Omental fat pad (tissue), 4 donors: ENCODE measurements around the gene OR2T35. TPM values are rescaled to one million over a fixed set of nuclear protein-coding genes. Genes with fewer than 3 reads are reported as not detected.

ENCODE experiments used
- ATAC-seq: fragments of 150-250 bp; one replicate; pipeline ENCODE4 v1.9.1; 2016; ENCODE audit warnings: mild to moderate bottlenecking, moderate library complexity; ENCODE audit not compliant: low FRiP score
- DNase-seq: peaks from one replicate; pipeline ENCODE4 v3.0.0-alpha.2; 2019; ENCODE audit warnings: low spot score
- CTCF ChIP-seq, 3 donors: fragments of 450-650 bp; IDR thresholded peaks; one replicate each; pipeline ENCODE4 v1.5.1; 2016 to 2017; ENCODE audit warnings: antibody characterized with exemption in 3 of 3, mild to moderate bottlenecking in 3 of 3, moderate library complexity in 2 of 3
- total RNA-seq, 4 donors: library from RNA; depleted of rRNA; stranded (reverse); fragments of >200 nt; gene quantifications; one replicate each; pipeline ENCODE4 v1.1.0, GENCODE V29; 2016

OR2T35 gene
- total RNA-seq, 4 donors from 2014 or later = not detected

- DNase-seq (no peak), ATAC-seq (no peak)
- no peak for TF ChIP-seq CTCF (IDR thresholded peaks at IDR 0.05)
These were observed 34.8 kb downstream of the OR2T35 start for GRCh38 chr1:248610301-248610700.

DNA sequence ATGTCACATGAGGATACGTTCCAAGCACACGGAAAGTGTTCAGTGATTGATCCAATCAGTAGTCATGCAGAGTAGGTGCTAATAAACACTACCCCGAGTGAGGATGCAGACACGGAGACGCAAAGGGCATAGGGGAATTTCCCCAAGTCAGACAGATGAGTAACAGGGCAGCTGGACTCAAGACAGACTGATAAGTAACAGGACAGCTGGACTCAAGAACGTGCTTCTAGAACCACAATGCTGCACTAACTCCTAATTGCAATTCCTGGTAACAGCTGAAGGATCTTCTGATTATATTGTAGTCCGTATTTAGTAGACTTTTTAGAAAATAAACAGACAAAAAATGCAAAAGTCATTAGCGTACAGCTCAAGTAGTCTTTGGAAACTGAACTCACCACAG is 45.7 kb downstream of the OR2T35 start:
- DNase-seq (no peak), ATAC-seq (no peak)
- no peak for TF ChIP-seq CTCF (IDR thresholded peaks at IDR 0.05)

- no peak for DNase-seq
- TF ChIP-seq CTCF (IDR thresholded peaks at IDR 0.05) = no peak
- ATAC-seq = no peak
These were observed 47.5 kb downstream of the OR2T35 start, which contains the start of gene OR2T10 for GRCh38 chr1:248597589-248597988. Gene OR2T10, minus strand, starts transcription at chr1:248597700. Its CDS starts 3,932 bp downstream, at chr1:248593768.

DNA sequence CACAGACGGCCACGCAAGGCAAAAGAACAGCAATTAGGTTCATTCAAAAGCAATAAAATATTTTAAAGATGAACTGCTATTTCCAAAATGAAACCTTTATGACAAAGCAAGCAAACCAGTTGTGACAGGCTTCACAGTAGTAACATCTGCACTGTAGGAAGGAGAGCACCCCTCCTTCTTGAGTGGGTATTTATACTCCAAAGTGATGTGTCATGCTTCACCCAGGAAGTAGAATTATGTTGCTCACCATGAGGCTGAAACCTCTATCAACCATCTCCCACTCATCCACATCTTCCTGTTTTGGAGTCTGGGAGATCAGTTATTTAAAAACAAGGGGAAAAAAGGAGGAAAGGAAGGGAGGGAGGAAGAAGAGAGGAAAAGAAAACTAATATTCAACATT is 48.5 kb downstream of the OR2T35 start:
- DNase-seq (no peak), ATAC-seq (no peak)
- TF ChIP-seq CTCF (IDR thresholded peaks at IDR 0.05) = no peak

DNA sequence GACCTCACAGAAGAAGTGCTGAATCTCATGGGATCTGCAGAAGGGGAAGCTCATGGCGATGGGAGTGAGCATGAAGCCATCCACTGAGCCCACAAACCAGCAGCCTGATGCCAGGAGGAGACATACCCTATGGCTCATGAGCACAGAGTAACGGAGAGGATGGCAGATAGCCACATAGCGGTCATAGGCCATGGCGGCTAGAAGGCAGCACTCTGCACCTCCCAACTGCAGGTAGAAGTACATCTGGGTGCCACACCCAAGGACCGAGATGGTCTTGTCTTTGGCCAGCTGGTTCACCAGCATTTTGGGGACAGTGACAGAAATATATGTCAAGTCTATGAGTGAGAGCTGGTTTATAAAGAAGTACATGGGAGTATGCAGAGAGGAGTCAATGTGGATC is 51.9 kb downstream of the OR2T35 start:
- DNase-seq (no peak), ATAC-seq (no peak)
- TF ChIP-seq CTCF (IDR thresholded peaks at IDR 0.05) = no peak

DNA sequence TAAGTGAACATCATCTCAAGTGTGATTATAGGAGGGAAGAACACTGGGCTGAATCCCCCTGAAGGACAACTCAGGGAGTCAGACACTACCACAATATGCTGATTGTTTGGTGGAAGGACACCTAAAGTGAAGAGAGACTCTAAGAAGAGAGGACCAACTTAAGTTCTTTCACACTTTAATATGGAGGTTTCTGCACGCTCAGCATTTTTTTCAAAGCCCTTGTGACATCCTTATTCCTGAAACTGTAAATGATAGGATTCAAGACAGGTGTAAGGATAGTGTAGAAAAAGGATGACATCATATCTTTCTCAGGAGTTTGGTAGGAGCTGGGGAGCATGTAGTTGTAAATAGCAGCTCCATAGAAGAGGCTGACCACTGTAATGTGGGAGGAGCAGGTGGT is 52.4 kb downstream of the OR2T35 start:
- TF ChIP-seq CTCF (IDR thresholded peaks at IDR 0.05) = no peak
- ATAC-seq (no peak), DNase-seq (no peak)

- no peak for TF ChIP-seq CTCF (IDR thresholded peaks at IDR 0.05)
- no peak for DNase-seq
These were observed 55.0 kb downstream of the OR2T35 start for GRCh38 chr1:248590055-248590454.

More at GRCh38 chr1:248590055-248590454, 55.0 kb downstream of the OR2T35 start:
- no peak for ATAC-seq
